Measurements from ENCODE around the gene LHFPL6.

LHFPL6 gene

GRCh38 chr13:39297664-39298171 is 305.3 kb downstream of the LHFPL6 start:
- no peak for DNase-seq (ENCODE audit: low read depth)

GRCh38 chr13:39297023-39297422 is 306.0 kb downstream of the LHFPL6 start:
- no peak for DNase-seq (ENCODE audit: low read depth)

GRCh38 chr13:39296193-39296592 is 306.8 kb downstream of the LHFPL6 start:
- no peak for DNase-seq (ENCODE audit: low read depth)

Data from non-pigmented ciliary epithelial cell (primary cell).